ENCODE measurements around the gene ADGRE2.

GRCh38 chr19:14769201-14769600 is 9.2 kb downstream of the ADGRE2 start:
- no peak for TF ChIP-seq REST (IDR thresholded peaks at IDR 0.05; ENCODE audit: insufficient read depth in 1 of 2, low read depth in 2 of 2, low read length in 2 of 2)
- TF ChIP-seq TAF1 (IDR thresholded peaks at IDR 0.05; ENCODE audit: borderline replicate concordance, insufficient read depth, low read length), result no peak
- no peak for TF ChIP-seq POLR2AphosphoS5 (IDR thresholded peaks at IDR 0.05; ENCODE audit: low read depth, low read length)
